CD4-positive, alpha-beta T cell (primary cell): Measurements from ENCODE around the gene DOCK6. TPM values are rescaled to one million over a fixed set of nuclear protein-coding genes. Genes with fewer than 3 reads are reported as not detected.

Source experiments
- ATAC-seq: fragments of 200-7000 bp; cut with Tn5 transposase; one replicate; pipeline ENCODE4 v1.10.0; 2022; ENCODE audit warnings: mild to moderate bottlenecking; ENCODE audit not compliant: poor library complexity
- CTCF ChIA-PET: fragments of 350-600 bp; sonication (Branson Sonifier 250); formaldehyde crosslinking; loops from one replicate; lab custom pipeline; 2021; ENCODE audit warnings: antibody characterized with exemption, inconsistent platforms; lab: Charles Lee
- POLR2A ChIA-PET: fragments of 350-600 bp; sonication (Branson Sonifier 250); formaldehyde crosslinking; loops from one replicate; lab custom pipeline; 2021; ENCODE audit warnings: antibody characterized with exemption, inconsistent platforms; lab: Charles Lee
- DNase-seq, 14 experiments: peaks; one replicate each; pipeline ENCODE4 v3.0.0-alpha.2; 2013 to 2020; ENCODE audit warnings: mixed read lengths in 2 of 14
- H3K27ac ChIP-seq, 2 donors: one replicate each; pipeline versions ENCODE4 v1.5.1 to v1.7.0; 2013; ENCODE audit warnings: low read length in 2 of 2, low read depth in 1 of 2, mild to moderate bottlenecking in 1 of 2
- H3K27me3 ChIP-seq, 2 experiments: 1 replicate in 1 of 2; 2 replicates in 1 of 2; pipeline versions ENCODE4 v1.6.1 to v1.7.0; 2013; ENCODE audit warnings: low read length in 2 of 2, control low read depth in 1 of 2, mild to moderate bottlenecking in 1 of 2, moderate library complexity in 1 of 2; ENCODE audit not compliant: insufficient read depth in 2 of 2, control insufficient read depth in 1 of 2
- H3K36me3 ChIP-seq: one replicate; pipeline ENCODE4 v1.6.1; 2013; ENCODE audit warnings: low read length, control low read depth; ENCODE audit not compliant: insufficient read depth
- H3K4me1 ChIP-seq: one replicate; pipeline ENCODE4 v1.6.1; 2013; ENCODE audit warnings: low read length, control low read depth; ENCODE audit not compliant: insufficient read depth
- H3K4me3 ChIP-seq: one replicate; pipeline ENCODE4 v1.5.1; 2013; ENCODE audit warnings: mild to moderate bottlenecking, low read length, moderate library complexity
- H3K9me3 ChIP-seq, 2 experiments: 1 replicate in 1 of 2; 2 replicates in 1 of 2; pipeline versions ENCODE4 v1.6.1 to v1.7.0; 2013; ENCODE audit warnings: low read length in 2 of 2, mild to moderate bottlenecking in 2 of 2, control low read depth in 1 of 2, moderate library complexity in 1 of 2; ENCODE audit not compliant: control insufficient read depth in 1 of 2, insufficient read depth in 1 of 2
- H3K27ac Mint-ChIP-seq: one replicate; pipeline ENCODE4 v1.8.0; 2020; ENCODE audit warnings: mixed read lengths
- H3K27me3 Mint-ChIP-seq: one replicate; pipeline ENCODE4 v1.8.0; 2021; ENCODE audit warnings: mixed read lengths
- H3K36me3 Mint-ChIP-seq: one replicate; pipeline ENCODE4 v1.8.0; 2021; ENCODE audit warnings: low read depth, mixed read lengths
- H3K4me1 Mint-ChIP-seq: one replicate; pipeline ENCODE4 v1.8.0; 2021; ENCODE audit warnings: low read depth, mixed read lengths
- H3K4me3 Mint-ChIP-seq: one replicate; pipeline ENCODE4 v1.8.0; 2020; ENCODE audit warnings: mild to moderate bottlenecking, mixed read lengths
- H3K9me3 Mint-ChIP-seq: one replicate; pipeline ENCODE4 v1.8.0; 2020; ENCODE audit warnings: mixed read lengths
- CTCF ChIP-seq: fragments of 200-600 bp; IDR thresholded peaks from one replicate; pipeline ENCODE4 v1.8.0; 2022; ENCODE audit warnings: antibody characterized with exemption, mild to moderate bottlenecking
- intact Hi-C, 2 experiments: fragments of 100-400 bp; cut with DNase I in 1 of 2; cut with micrococcal nuclease in 1 of 2; formaldehyde crosslinking; loops; one replicate each; pipeline versions ENCODE4 v1.15.1 to v1.9.0; 2023 to 2025; cut with DNase I, micrococcal nuclease
- total RNA-seq, 174 experiments: library from RNA in 2 of 174; stranded (reverse) in 2 of 174; gene quantifications; one replicate each; pipeline ENCODE4 v1.2.3 and lab custom pipeline; 2021 to 2026

The DOCK6 gene
- total RNA-seq, 2 experiments from 2014 or later: 0.14 to 0.38 TPM

- Mint-ChIP-seq H3K4me1 (no peaks in the 10 kb centered on the region), H3K36me3 (no peaks in the 10 kb centered on the region), H3K27ac (no peak overlapping the region), H3K4me3 (no peak overlapping the region), H3K9me3 (no peaks in the 10 kb centered on the region), H3K27me3 (peaks cover 74% of the 10 kb centered on the region)
- ChIA-PET POLR2A (no interaction called here), CTCF (no interaction called here)
- ATAC-seq (no peak), DNase-seq (no peak)
- Histone ChIP-seq H3K9me3 (peaks cover 0 to 11% of the 10 kb centered on the region in 2 experiments), H3K27ac (no peak overlapping the region), H3K27me3 (peaks cover 38 to 45% of the 10 kb centered on the region in 2 experiments), H3K4me3 (no peak overlapping the region), H3K4me1 (peaks cover 13% of the 10 kb centered on the region), H3K36me3 (no peaks in the 10 kb centered on the region)
- TF ChIP-seq CTCF: no peak
- intact Hi-C loops: no loop called here
Measured at GRCh38 chr19:11265785-11266236, 3.5 kb upstream of the DOCK6 start.

GRCh38 chr19:11265177-11265784 lies 3.0 kb upstream of the DOCK6 start:
- H3K36me3 Mint-ChIP-seq: no peaks in the 10 kb centered on the region
- Histone ChIP-seq H3K36me3 (no peaks in the 10 kb centered on the region), H3K9me3 (peaks cover 0 to 11% of the 10 kb centered on the region in 2 experiments), H3K4me1 (peaks cover 13% of the 10 kb centered on the region), H3K27ac (no peak overlapping the region), H3K27me3 (peaks cover 39 to 45% of the 10 kb centered on the region in 2 experiments), H3K4me3 (no peak overlapping the region)
- no peak overlapping the region for H3K27ac Mint-ChIP-seq
- ChIA-PET CTCF (no interaction called here), POLR2A (no interaction called here)
- H3K27me3 Mint-ChIP-seq: peaks cover 76% of the 10 kb centered on the region
- no peak overlapping the region for H3K4me3 Mint-ChIP-seq
- intact Hi-C loops: no loop called here
- no peaks in the 10 kb centered on the region for H3K4me1 Mint-ChIP-seq
- no peak for ATAC-seq
- no peak for TF ChIP-seq CTCF
- no peak for DNase-seq
- no peaks in the 10 kb centered on the region for H3K9me3 Mint-ChIP-seq

GRCh38 chr19:11264452-11265176 lies 2.3 kb upstream of the DOCK6 start:
- TF ChIP-seq CTCF: no peak
- Histone ChIP-seq H3K36me3 (no peaks in the 10 kb centered on the region), H3K4me1 (peaks cover 13% of the 10 kb centered on the region), H3K27ac (no peak overlapping the region), H3K9me3 (peaks cover 0 to 11% of the 10 kb centered on the region in 2 experiments), H3K27me3 (peaks cover 39 to 49% of the 10 kb centered on the region in 2 experiments), H3K4me3 (no peak overlapping the region)
- ChIA-PET CTCF (no interaction called here), POLR2A (no interaction called here)
- Mint-ChIP-seq H3K9me3 (no peaks in the 10 kb centered on the region), H3K27me3 (peaks cover 80% of the 10 kb centered on the region), H3K4me1 (no peaks in the 10 kb centered on the region), H3K27ac (no peak overlapping the region), H3K36me3 (no peaks in the 10 kb centered on the region), H3K4me3 (no peak overlapping the region)
- intact Hi-C loops: no loop called here
- ATAC-seq (no peak), DNase-seq (no peak)
